Measurements from ENCODE around the gene LLGL2.

- TF ChIP-seq CTCF (IDR thresholded peaks at IDR 0.05): no peak
- TF ChIP-seq EP300 (IDR thresholded peaks at IDR 0.05): no peak
- no peak for TF ChIP-seq POLR2A (IDR thresholded peaks at IDR 0.05)
Observed at GRCh38 chr17:75568412-75569255, 43.1 kb downstream of the LLGL2 start.

Data from upper lobe of left lung (tissue), 4 donors.